HepG2 (cell line): Measurements from ENCODE around the gene NDUFV1. TPM values are rescaled to one million over a fixed set of nuclear protein-coding genes. Genes with fewer than 3 reads are reported as not detected.

Experiments
- EEA1 ChIP-seq: sonication (generic); formaldehyde crosslinking; IDR thresholded peaks from 2 replicates; pipeline ENCODE4 v1.5.1; 2020; ENCODE audit warnings: mild to moderate bottlenecking, missing genetic modification reagents, borderline replicate concordance
- MAFF ChIP-seq: IDR thresholded peaks from 2 replicates; pipeline ENCODE4 v1.6.1; 2011; ENCODE audit warnings: low read depth, low read length, improper control_type of control experiment
- POGZ ChIP-seq: sonication (generic); formaldehyde crosslinking; IDR thresholded peaks from 2 replicates; pipeline ENCODE4 v1.4.0; 2020; ENCODE audit warnings: mild to moderate bottlenecking, missing genetic modification reagents
- STAT5B ChIP-seq: sonication (generic); formaldehyde crosslinking; IDR thresholded peaks from 2 replicates; pipeline ENCODE4 v1.4.0; 2020; ENCODE audit warnings: missing genetic modification reagents
- ZFX ChIP-seq: sonication (generic); formaldehyde crosslinking; IDR thresholded peaks from 2 replicates; pipeline ENCODE4 v1.4.0; 2020; ENCODE audit warnings: mild to moderate bottlenecking, low read depth, missing genetic modification reagents, moderate library complexity
- ZNF234 ChIP-seq: sonication (generic); formaldehyde crosslinking; conservative IDR thresholded peaks from 2 replicates; pipeline ENCODE4 v1.5.1; 2020; ENCODE audit warnings: mild to moderate bottlenecking, missing genetic modification reagents
- ZNF615 ChIP-seq: sonication (generic); formaldehyde crosslinking; IDR thresholded peaks from 2 replicates; pipeline ENCODE4 v1.5.0; 2020; ENCODE audit warnings: mild to moderate bottlenecking, missing genetic modification reagents, borderline replicate concordance
- ZNF616 ChIP-seq: sonication (generic); formaldehyde crosslinking; IDR thresholded peaks from 2 replicates; pipeline ENCODE4 v1.5.0; 2020; ENCODE audit warnings: low read depth, mild to moderate bottlenecking, missing genetic modification reagents
- polyA plus RNA-seq, 8 experiments: library from polyadenylated mRNA; depleted of rRNA in 3 of 8; stranded (reverse) in 7 of 8; unstranded in 1 of 8; fragments of >200 nt; fragmentation: Illumina TruSeq in 4 of 8; extraction: Trizol in 4 of 8; gene quantifications; 2 replicates each; pipeline versions ENCODE4 v1.2.1 to v1.2.3, GENCODE V29; 2011 to 2016; ENCODE audit warnings: low read depth in 4 of 8, missing spikeins in 1 of 8, mixed read lengths in 1 of 8; ENCODE audit not compliant: insufficient read depth in 1 of 8
- total RNA-seq, 5 experiments: library from RNA; depleted of rRNA; stranded (reverse); fragments of >200 nt; fragmentation: Illumina TruSeq; extraction: Trizol; gene quantifications; 2 replicates each; pipeline ENCODE4 v1.2.3, GENCODE V29; 2016; ENCODE audit warnings: low read depth in 1 of 5
- TF ChIP-seq, protein P1 (sequence below): IDR thresholded peaks from 2 replicates; pipeline ENCODE4 v1.6.1; 2016; ENCODE audit warnings: mild to moderate bottlenecking, missing biosample characterization, missing genetic modification reagents
- TF ChIP-seq, protein P2 (sequence below): sonication (generic); formaldehyde crosslinking; IDR thresholded peaks from 2 replicates; pipeline ENCODE4 v1.8.0; 2022; ENCODE audit warnings: mild to moderate bottlenecking, missing genetic modification reagents, moderate library complexity
- TF ChIP-seq, protein P3 (sequence below): sonication (generic); formaldehyde crosslinking; IDR thresholded peaks from 2 replicates; pipeline ENCODE4 v1.4.0; 2020; ENCODE audit warnings: missing genetic modification reagents
- TF ChIP-seq, protein P4 (sequence below): sonication (generic); formaldehyde crosslinking; IDR thresholded peaks from 2 replicates; pipeline ENCODE4 v1.5.0; 2020; ENCODE audit warnings: missing genetic modification reagents
- TF ChIP-seq, protein P5 (sequence below): sonication (generic); formaldehyde crosslinking; IDR thresholded peaks from 2 replicates; pipeline ENCODE4 v1.5.0; 2020; ENCODE audit warnings: mild to moderate bottlenecking, low read depth, missing genetic modification reagents, borderline replicate concordance
- TF ChIP-seq, protein P6 (sequence below), 2 experiments: sonication (generic) in 1 of 2; formaldehyde crosslinking in 1 of 2; IDR thresholded peaks; 2 replicates each; pipeline versions ENCODE4 v1.4.0 to v1.6.1; 2018 to 2020; ENCODE audit warnings: missing genetic modification reagents in 2 of 2, borderline replicate concordance in 1 of 2, low read depth in 1 of 2, mild to moderate bottlenecking in 1 of 2, missing biosample characterization in 1 of 2
- TF ChIP-seq, protein P7 (sequence below), 2 experiments: sonication (generic) in 1 of 2; formaldehyde crosslinking in 1 of 2; IDR thresholded peaks; 2 replicates each; pipeline versions ENCODE4 v1.6.1 to v1.9.0; 2014 to 2022; ENCODE audit warnings: antibody characterized with exemption in 1 of 2, borderline replicate concordance in 1 of 2, inconsistent platforms in 1 of 2, low read depth in 1 of 2, missing genetic modification reagents in 1 of 2

NDUFV1 gene
- total and polyA plus RNA-seq, 2 of the 13 experiments (the other 11 are each of a cell fraction or from before 2014, with no cell fraction given), result 88.9 to 137 TPM

DNA sequence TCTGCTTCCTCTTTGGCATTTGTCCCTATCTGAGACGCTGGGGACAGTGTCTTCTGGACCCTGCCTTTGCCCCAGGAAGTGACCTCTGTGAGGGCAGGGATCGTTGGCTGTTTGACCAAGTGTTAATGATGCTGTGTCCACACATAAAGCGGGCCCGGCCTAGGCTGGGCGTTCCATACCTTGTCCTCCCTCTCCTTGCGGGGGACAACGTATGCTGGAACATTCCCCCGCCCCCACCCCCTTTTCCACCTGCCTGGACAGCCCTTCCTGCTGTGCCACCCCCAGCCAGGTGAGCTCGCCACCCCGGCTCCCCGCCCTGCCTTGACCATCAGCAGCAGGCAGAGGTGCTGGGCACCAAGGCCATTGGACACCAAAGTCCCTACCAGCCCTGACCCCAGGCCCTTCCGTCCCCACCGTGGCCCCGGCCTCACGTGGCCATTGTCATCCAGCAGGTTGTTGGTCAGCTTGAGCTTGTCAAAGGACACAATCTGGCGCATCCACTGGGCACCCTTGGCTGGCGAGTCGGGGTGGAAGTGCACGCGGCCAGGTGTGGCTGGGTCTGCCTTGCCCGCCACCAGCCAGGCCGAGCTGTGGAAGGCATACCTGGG lies 27.1 kb downstream of the NDUFV1 start (continued):
- TF ChIP-seq, protein P1, sequence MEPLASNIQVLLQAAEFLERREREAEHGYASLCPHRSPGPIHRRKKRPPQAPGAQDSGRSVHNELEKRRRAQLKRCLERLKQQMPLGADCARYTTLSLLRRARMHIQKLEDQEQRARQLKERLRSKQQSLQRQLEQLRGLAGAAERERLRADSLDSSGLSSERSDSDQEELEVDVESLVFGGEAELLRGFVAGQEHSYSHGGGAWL (CRISPR knock-in tag), result no peak
- TF ChIP-seq POGZ (CRISPR knock-in tag), result no peak
- TF ChIP-seq, protein P2, sequence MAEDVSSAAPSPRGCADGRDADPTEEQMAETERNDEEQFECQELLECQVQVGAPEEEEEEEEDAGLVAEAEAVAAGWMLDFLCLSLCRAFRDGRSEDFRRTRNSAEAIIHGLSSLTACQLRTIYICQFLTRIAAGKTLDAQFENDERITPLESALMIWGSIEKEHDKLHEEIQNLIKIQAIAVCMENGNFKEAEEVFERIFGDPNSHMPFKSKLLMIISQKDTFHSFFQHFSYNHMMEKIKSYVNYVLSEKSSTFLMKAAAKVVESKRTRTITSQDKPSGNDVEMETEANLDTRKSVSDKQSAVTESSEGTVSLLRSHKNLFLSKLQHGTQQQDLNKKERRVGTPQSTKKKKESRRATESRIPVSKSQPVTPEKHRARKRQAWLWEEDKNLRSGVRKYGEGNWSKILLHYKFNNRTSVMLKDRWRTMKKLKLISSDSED (CRISPR knock-in tag), result no peak
- TF ChIP-seq, protein P3, sequence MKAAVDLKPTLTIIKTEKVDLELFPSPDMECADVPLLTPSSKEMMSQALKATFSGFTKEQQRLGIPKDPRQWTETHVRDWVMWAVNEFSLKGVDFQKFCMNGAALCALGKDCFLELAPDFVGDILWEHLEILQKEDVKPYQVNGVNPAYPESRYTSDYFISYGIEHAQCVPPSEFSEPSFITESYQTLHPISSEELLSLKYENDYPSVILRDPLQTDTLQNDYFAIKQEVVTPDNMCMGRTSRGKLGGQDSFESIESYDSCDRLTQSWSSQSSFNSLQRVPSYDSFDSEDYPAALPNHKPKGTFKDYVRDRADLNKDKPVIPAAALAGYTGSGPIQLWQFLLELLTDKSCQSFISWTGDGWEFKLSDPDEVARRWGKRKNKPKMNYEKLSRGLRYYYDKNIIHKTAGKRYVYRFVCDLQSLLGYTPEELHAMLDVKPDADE (CRISPR knock-in tag), result no peak
- TF ChIP-seq, protein P4, sequence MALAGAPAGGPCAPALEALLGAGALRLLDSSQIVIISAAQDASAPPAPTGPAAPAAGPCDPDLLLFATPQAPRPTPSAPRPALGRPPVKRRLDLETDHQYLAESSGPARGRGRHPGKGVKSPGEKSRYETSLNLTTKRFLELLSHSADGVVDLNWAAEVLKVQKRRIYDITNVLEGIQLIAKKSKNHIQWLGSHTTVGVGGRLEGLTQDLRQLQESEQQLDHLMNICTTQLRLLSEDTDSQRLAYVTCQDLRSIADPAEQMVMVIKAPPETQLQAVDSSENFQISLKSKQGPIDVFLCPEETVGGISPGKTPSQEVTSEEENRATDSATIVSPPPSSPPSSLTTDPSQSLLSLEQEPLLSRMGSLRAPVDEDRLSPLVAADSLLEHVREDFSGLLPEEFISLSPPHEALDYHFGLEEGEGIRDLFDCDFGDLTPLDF, result no peak
- TF ChIP-seq EEA1 (CRISPR knock-in tag), result no peak
- no peak for TF ChIP-seq MAFF
- TF ChIP-seq, protein P5, sequence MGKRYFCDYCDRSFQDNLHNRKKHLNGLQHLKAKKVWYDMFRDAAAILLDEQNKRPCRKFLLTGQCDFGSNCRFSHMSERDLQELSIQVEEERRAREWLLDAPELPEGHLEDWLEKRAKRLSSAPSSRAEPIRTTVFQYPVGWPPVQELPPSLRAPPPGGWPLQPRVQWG (CRISPR knock-in tag), result no peak
- TF ChIP-seq, protein P6, sequence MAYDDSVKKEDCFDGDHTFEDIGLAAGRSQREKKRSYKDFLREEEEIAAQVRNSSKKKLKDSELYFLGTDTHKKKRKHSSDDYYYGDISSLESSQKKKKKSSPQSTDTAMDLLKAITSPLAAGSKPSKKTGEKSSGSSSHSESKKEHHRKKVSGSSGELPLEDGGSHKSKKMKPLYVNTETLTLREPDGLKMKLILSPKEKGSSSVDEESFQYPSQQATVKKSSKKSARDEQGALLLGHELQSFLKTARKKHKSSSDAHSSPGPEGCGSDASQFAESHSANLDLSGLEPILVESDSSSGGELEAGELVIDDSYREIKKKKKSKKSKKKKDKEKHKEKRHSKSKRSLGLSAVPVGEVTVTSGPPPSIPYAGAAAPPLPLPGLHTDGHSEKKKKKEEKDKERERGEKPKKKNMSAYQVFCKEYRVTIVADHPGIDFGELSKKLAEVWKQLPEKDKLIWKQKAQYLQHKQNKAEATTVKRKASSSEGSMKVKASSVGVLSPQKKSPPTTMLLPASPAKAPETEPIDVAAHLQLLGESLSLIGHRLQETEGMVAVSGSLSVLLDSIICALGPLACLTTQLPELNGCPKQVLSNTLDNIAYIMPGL (CRISPR knock-in tag; IDR thresholded peaks at IDR 0.05; ENCODE audit: borderline replicate concordance in 1 of 2, low read depth in 1 of 2), result no peak
- TF ChIP-seq ZNF615, result no peak
- TF ChIP-seq ZNF234 (CRISPR knock-in tag), result no peak
- no peak for TF ChIP-seq ZNF616 (CRISPR knock-in tag)
- TF ChIP-seq ZFX (CRISPR knock-in tag), result no peak
- TF ChIP-seq, protein P7, sequence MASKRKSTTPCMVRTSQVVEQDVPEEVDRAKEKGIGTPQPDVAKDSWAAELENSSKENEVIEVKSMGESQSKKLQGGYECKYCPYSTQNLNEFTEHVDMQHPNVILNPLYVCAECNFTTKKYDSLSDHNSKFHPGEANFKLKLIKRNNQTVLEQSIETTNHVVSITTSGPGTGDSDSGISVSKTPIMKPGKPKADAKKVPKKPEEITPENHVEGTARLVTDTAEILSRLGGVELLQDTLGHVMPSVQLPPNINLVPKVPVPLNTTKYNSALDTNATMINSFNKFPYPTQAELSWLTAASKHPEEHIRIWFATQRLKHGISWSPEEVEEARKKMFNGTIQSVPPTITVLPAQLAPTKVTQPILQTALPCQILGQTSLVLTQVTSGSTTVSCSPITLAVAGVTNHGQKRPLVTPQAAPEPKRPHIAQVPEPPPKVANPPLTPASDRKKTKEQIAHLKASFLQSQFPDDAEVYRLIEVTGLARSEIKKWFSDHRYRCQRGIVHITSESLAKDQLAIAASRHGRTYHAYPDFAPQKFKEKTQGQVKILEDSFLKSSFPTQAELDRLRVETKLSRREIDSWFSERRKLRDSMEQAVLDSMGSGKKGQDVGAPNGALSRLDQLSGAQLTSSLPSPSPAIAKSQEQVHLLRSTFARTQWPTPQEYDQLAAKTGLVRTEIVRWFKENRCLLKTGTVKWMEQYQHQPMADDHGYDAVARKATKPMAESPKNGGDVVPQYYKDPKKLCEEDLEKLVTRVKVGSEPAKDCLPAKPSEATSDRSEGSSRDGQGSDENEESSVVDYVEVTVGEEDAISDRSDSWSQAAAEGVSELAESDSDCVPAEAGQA (IDR thresholded peaks at IDR 0.05; ENCODE audit: low read depth), result no peak
- TF ChIP-seq, protein P7 (CRISPR knock-in tag; IDR thresholded peaks at IDR 0.05; ENCODE audit: borderline replicate concordance), result no peak
- no peak for TF ChIP-seq STAT5B (CRISPR knock-in tag)
